Measurements from ENCODE around the gene ITGB8.
"Not testable (repeated sequence)": the region's sequence is repeated elsewhere in the genome, so short reads cannot be mapped to it uniquely, and the experiment has no call there.

- TF ChIP-seq CTCF, POLR2A (IDR thresholded peaks at IDR 0.05): not testable (repeated sequence)
These were observed 58.5 kb downstream of the ITGB8 start for GRCh38 chr7:20389192-20389591.
